ENCODE results near the gene PARP16. TPM values are rescaled to one million over a fixed set of nuclear protein-coding genes. Genes with fewer than 3 reads are reported as not detected.

PARP16 gene
- total and polyA plus RNA-seq, 8 donors = 2.6 to 17.5 (median 6.7) TPM

GRCh38 chr15:65258375-65259262 is 28.1 kb downstream of the PARP16 start:
- H3K4me1 ChIP-seq = peaks cover 11 to 75% (median 32%) of the 10 kb centered on the region in 4 donors
- peak in 1 of 2 donors; percentile 77 for DNase-seq
- intact Hi-C loops (cut with DNase I; ENCODE audit: low total_unique reads) = no loop called here

GRCh38 chr15:65255486-65256140 is 31.1 kb downstream of the PARP16 start:
- peak overlapping the region in 1 of 5 donors; percentile 17 for H3K27ac ChIP-seq
- intact Hi-C loops (cut with DNase I; ENCODE audit: low total_unique reads) = no loop called here
- WGBS, 5 donors = 86 to 96% (median 90%) methylated on average over 7 of the region's 7 CpGs
- H3K36me3 ChIP-seq = peaks cover 3 to 28% (median 22%) of the 10 kb centered on the region in 4 donors
- TF ChIP-seq POLR2AphosphoS5 (IDR thresholded peaks at IDR 0.05) (no peak), POLR2A (IDR thresholded peaks at IDR 0.05) (no peak), EP300 (IDR thresholded peaks at IDR 0.05) (no peak), CTCF (IDR thresholded peaks at IDR 0.05) (no peak)
- no peak for DNase-seq
- H3K4me3 ChIP-seq = no peak overlapping the region
- H3K4me1 ChIP-seq = peaks cover 8 to 62% (median 30%) of the 10 kb centered on the region in 4 donors
- no peaks in the 10 kb centered on the region for H3K27me3 ChIP-seq
- H3K9me3 ChIP-seq = no peaks in the 10 kb centered on the region

More at GRCh38 chr15:65258375-65259262, 28.1 kb downstream of the PARP16 start:
- peak; percentile 40 to 86 (median 80) for TF ChIP-seq POLR2AphosphoS5 (IDR thresholded peaks at IDR 0.05)
- no peak for TF ChIP-seq EP300 (IDR thresholded peaks at IDR 0.05)
- Histone ChIP-seq H3K4me3 (no peak overlapping the region), H3K27ac (peak overlapping the region; percentile 72 to 85 (median 81)), H3K27me3 (no peaks in the 10 kb centered on the region), H3K36me3 (peaks cover 7 to 52% (median 45%) of the 10 kb centered on the region in 4 donors), H3K9me3 (no peaks in the 10 kb centered on the region)
- 41 to 62% (median 58%) methylated on average over 5 of the region's 5 CpGs for WGBS, 5 donors

- DNase-seq = no peak
- H3K4me1 ChIP-seq = peaks cover 8 to 55% (median 28%) of the 10 kb centered on the region in 4 donors
- no peak for TF ChIP-seq POLR2AphosphoS5 (IDR thresholded peaks at IDR 0.05)
- TF ChIP-seq CTCF (IDR thresholded peaks at IDR 0.05) = no peak
- TF ChIP-seq POLR2A (IDR thresholded peaks at IDR 0.05) = no peak
- H3K27me3 ChIP-seq = no peaks in the 10 kb centered on the region
- peaks cover 0 to 23% (median 14%) of the 10 kb centered on the region in 4 donors for H3K36me3 ChIP-seq
- H3K4me3 ChIP-seq = no peak overlapping the region
- 62 to 85% (median 76%) methylated on average over 1 of the region's 1 CpG for WGBS, 5 donors
- no peaks in the 10 kb centered on the region for H3K9me3 ChIP-seq
- intact Hi-C loops (cut with DNase I; ENCODE audit: low total_unique reads) = no loop called here
- peak overlapping the region in 1 of 5 donors; percentile 7 for H3K27ac ChIP-seq
Observed at GRCh38 chr15:65254758-65255157, 31.9 kb downstream of the PARP16 start.

GRCh38 chr15:65254356-65254755 is 32.3 kb downstream of the PARP16 start:
- 42 to 55% (median 52%) methylated on average over 4 of the region's 4 CpGs for WGBS, 5 donors
- Histone ChIP-seq H3K4me1 (peaks cover 8 to 55% (median 32%) of the 10 kb centered on the region in 4 donors), H3K4me3 (no peak overlapping the region), H3K9me3 (no peaks in the 10 kb centered on the region), H3K27ac (peak overlapping the region in 1 of 5 donors; percentile 7), H3K36me3 (peaks cover 0 to 19% (median 10%) of the 10 kb centered on the region in 4 donors), H3K27me3 (no peaks in the 10 kb centered on the region)
- peak in 1 of 2 donors; percentile 75 for DNase-seq
- intact Hi-C loops (cut with DNase I; ENCODE audit: low total_unique reads) = no loop called here
- no peak for TF ChIP-seq POLR2AphosphoS5 (IDR thresholded peaks at IDR 0.05)
- no peak for TF ChIP-seq POLR2A (IDR thresholded peaks at IDR 0.05)

- Histone ChIP-seq H3K9me3 (no peaks in the 10 kb centered on the region), H3K36me3 (peaks cover 0 to 10% (median 7%) of the 10 kb centered on the region in 4 donors), H3K4me1 (peaks cover 0 to 54% (median 20%) of the 10 kb centered on the region in 4 donors), H3K27me3 (no peaks in the 10 kb centered on the region), H3K4me3 (no peak overlapping the region), H3K27ac (peak overlapping the region in 3 of 5 donors; percentile 28 to 72 (median 50))
- WGBS, 5 donors = 81 to 100% (median 91%) methylated on average over 2 of the region's 2 CpGs
- no peak for DNase-seq
- TF ChIP-seq POLR2AphosphoS5 (IDR thresholded peaks at IDR 0.05) (no peak), POLR2A (IDR thresholded peaks at IDR 0.05) (no peak), CTCF (IDR thresholded peaks at IDR 0.05) (no peak), EP300 (IDR thresholded peaks at IDR 0.05) (no peak)
- intact Hi-C loops (cut with DNase I; ENCODE audit: low total_unique reads) = no loop called here
Observed at GRCh38 chr15:65249641-65250040, 37.0 kb downstream of the PARP16 start.
